GM12873 (cell line): ENCODE data around the gene FSIP1.

ENCODE experiments used
- TF ChIP-seq, protein P1 (sequence below): IDR thresholded peaks from 2 replicates; pipeline ENCODE4 v1.5.1; 2012; ENCODE audit warnings: low read depth, mild to moderate bottlenecking, moderate library complexity, low read length, control low read depth; ENCODE audit not compliant: insufficient read depth; ENCODE audit errors: missing control alignments

Gene FSIP1

GRCh38 chr15:39706206-39706605 is 76.4 kb downstream of the FSIP1 start:
- TF ChIP-seq, protein P1, sequence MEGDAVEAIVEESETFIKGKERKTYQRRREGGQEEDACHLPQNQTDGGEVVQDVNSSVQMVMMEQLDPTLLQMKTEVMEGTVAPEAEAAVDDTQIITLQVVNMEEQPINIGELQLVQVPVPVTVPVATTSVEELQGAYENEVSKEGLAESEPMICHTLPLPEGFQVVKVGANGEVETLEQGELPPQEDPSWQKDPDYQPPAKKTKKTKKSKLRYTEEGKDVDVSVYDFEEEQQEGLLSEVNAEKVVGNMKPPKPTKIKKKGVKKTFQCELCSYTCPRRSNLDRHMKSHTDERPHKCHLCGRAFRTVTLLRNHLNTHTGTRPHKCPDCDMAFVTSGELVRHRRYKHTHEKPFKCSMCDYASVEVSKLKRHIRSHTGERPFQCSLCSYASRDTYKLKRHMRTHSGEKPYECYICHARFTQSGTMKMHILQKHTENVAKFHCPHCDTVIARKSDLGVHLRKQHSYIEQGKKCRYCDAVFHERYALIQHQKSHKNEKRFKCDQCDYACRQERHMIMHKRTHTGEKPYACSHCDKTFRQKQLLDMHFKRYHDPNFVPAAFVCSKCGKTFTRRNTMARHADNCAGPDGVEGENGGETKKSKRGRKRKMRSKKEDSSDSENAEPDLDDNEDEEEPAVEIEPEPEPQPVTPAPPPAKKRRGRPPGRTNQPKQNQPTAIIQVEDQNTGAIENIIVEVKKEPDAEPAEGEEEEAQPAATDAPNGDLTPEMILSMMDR = no peak

- TF ChIP-seq, protein P1 = no peak
Observed at GRCh38 chr15:39704689-39705088, 78.0 kb downstream of the FSIP1 start.

DNA sequence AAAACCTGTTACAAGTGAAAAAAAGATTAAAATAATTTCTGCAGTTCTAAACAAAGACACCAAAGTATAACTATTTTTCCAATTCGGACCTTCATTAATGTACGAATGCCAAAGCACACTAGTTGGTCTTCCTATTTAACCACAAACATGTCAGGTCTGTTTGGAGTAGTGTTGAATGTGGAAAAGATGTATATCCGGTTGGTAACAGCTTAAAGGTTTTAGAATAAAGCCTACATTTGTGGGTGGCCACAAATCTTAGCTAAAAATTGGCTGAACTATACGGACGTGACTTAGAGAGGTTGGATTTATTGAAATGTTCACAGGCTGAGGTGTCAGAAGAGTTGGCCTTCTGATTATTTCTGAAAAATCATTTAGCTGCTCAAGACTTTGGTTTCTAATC is 78.4 kb downstream of the FSIP1 start:
- TF ChIP-seq, protein P1 = no peak

GRCh38 chr15:39701988-39702387 is 80.7 kb downstream of the FSIP1 start:
- TF ChIP-seq, protein P1 = no peak

GRCh38 chr15:39700375-39700700 is 82.3 kb downstream of the FSIP1 start:
- TF ChIP-seq, protein P1 = no peak

DNA sequence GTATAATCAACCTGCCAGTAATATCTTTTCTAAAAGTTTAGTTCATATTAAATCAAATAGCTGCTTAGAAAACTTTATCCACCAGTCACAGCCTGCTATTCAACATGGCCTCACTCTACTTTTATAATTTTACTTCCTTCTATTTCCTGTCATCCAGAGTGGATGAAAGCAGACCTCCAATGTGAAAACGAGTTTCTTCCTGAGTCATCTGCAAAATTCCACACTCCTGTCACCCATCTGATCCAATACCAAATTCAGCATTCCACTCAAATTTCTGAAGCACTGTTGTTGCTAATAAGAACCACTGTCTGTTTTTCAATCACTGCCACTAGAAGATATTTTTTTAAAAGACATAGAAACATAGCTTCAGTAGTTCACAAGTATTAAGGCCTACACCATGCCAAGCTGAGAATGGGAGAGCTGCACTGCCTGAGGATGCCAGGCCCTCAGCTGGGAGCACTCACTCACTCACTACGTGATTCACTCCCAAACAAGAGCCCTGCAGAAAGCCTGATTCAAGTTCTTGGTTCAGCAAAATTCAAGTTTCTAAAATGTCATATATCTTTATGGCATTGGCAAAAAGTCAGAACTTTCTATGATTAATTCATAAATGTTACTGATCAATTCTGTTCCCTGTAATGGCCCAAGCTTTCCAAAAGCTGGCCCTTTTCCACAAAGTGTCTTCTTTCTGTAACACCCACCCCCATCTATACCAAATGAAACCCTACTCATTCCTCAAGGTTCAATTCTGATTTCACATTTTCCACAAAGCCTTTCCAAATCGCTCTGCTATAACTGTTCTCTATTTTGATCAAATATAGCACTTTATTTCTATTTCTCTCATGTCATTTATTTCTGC is 82.9 kb downstream of the FSIP1 start:
- TF ChIP-seq, protein P1 = no peak

- TF ChIP-seq, protein P1 = no peak
Observed at GRCh38 chr15:39698444-39699390, 83.9 kb downstream of the FSIP1 start.
